ENCODE results near the gene PLXNA4.

PLXNA4 gene

DNA sequence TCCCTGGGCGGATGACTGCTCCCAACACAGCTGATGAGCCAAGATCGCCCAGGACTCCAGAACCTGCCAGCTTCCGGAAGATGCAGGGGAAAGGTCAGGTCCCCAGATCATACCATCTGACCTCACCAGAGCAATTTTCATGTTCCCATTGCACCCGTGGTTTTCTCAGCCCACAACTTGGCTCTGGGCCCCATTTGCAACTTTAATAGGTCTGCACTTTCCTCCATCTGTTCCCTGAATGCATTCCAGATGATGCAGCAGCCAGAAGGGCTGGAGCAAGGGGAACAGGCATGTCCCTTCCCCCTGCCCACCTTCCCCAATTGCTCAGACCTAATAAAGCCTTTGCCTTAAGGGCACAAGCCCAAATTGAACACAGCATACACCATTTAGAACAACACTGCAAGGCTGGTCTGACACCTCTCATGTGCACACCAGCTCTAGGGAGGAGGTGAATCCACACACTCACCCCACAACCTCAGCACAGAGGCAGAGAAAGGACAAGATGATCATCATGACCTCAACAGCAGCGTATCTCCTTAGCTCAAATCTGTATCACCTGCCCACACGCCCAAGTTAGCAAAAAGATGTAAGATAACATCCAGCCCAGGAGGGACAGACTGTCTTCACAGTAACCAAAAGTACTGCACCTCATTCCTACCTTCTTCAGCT lies 87.5 kb downstream of the PLXNA4 start:
- no peak for DNase-seq (ENCODE audit: low read depth)
- no peak overlapping the region for H3K4me3 ChIP-seq (ENCODE audit: low read depth, low read length)
- TF ChIP-seq, protein P1, sequence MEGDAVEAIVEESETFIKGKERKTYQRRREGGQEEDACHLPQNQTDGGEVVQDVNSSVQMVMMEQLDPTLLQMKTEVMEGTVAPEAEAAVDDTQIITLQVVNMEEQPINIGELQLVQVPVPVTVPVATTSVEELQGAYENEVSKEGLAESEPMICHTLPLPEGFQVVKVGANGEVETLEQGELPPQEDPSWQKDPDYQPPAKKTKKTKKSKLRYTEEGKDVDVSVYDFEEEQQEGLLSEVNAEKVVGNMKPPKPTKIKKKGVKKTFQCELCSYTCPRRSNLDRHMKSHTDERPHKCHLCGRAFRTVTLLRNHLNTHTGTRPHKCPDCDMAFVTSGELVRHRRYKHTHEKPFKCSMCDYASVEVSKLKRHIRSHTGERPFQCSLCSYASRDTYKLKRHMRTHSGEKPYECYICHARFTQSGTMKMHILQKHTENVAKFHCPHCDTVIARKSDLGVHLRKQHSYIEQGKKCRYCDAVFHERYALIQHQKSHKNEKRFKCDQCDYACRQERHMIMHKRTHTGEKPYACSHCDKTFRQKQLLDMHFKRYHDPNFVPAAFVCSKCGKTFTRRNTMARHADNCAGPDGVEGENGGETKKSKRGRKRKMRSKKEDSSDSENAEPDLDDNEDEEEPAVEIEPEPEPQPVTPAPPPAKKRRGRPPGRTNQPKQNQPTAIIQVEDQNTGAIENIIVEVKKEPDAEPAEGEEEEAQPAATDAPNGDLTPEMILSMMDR (IDR thresholded peaks at IDR 0.05; ENCODE audit: insufficient read depth, low read depth, low read length, missing control alignments): no peak

DNA sequence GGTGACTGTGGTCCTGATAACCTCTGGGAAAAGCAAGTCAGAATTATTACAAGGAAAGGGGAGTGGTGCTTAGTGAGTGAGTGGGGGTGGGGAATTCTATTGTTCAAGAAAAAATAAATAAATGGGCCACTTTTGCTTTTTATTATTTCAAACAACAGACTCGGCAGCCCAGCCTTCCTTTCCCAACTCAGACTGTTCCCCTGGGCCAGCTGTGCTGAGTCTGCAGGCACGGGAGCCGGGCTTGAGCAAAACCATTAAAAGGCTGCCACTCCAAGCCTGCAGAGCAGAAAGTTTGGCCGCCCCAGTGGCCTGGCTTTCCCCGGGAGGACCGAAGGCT lies 90.0 kb downstream of the PLXNA4 start:
- no peak for DNase-seq (ENCODE audit: low read depth)

DNA sequence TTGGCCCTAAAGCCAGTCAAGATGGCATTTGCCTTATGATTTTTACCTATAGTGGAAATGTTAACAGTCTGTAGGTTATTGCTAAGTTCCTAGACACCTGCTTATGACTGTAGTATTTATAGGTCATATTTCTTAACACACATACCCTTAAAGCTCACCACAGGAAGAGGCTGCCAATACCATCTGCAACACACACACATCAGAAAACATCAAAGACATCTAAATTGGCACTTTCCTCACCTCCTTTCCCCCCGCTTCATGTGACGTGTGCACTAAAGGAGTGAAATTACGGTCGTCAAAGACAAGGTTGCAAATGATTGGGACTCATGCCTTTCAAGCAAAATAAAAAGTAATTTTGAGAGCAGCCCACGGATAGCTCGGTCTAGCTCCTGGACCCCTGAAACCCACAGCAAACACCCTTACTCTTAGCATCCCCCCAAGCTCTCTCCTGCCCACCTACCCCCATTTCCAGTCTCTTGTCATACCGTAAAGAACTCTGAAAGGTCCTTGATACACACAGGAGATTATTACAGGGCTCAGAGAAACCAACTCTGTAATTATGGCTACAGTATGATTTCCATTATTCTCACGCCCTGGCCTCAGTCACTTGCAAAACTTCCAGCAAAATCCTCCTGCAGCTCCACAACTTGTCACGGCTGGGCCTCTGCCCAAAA lies 90.5 kb downstream of the PLXNA4 start:
- no peak for DNase-seq (ENCODE audit: low read depth)
- TF ChIP-seq, protein P1 (IDR thresholded peaks at IDR 0.05; ENCODE audit: insufficient read depth, low read depth, low read length, missing control alignments): no peak

More for the DNA sequence above, 90.0 kb downstream of the PLXNA4 start:
- no peak overlapping the region for H3K4me3 ChIP-seq (ENCODE audit: low read depth, low read length)
- TF ChIP-seq, protein P1 (IDR thresholded peaks at IDR 0.05; ENCODE audit: insufficient read depth, low read depth, low read length, missing control alignments): no peak

DNA sequence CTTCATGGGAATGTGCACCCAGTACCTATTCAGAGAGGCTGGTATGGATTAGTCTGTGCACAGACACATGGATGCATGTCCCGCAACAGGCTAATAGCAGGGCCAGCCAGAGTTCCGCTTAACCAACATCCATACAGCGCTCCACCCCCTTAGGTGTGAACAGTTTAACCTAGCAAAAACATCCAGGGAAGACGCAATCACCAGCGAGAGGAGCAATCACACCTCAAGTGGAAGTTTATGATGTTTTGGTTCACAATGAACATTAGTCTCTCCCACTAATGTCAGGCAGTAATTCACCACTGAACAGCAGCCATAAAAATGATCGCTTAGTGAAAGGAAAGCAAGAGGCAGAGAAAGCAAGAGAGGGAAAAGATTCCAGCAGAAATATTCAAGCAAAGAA lies 91.1 kb downstream of the PLXNA4 start:
- DNase-seq (ENCODE audit: low read depth): no peak
- TF ChIP-seq, protein P1 (IDR thresholded peaks at IDR 0.05; ENCODE audit: insufficient read depth, low read depth, low read length, missing control alignments): no peak
- H3K4me3 ChIP-seq (ENCODE audit: low read depth, low read length): no peak overlapping the region

More for the DNA sequence above, 90.5 kb downstream of the PLXNA4 start:
- no peak overlapping the region for H3K4me3 ChIP-seq (ENCODE audit: low read depth, low read length)

DNA sequence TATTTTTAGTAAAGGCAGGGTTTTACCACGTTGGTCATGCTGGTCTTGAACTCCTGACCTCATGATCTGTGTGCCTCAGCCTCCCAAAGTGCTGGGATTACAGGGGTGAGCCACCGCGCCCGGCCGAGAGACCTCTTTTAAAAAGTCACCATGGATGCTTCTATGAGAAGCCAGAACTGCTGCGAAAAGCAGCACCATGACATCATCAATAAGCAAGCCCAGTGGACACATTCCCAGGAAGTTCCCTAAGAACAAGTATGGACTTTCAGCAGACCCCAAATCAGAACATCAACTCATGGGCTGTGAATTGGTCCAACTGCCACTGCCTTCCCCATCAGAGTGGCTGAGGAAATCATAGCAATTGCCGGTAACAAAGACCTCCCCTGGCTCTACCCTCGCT lies 93.4 kb downstream of the PLXNA4 start:
- TF ChIP-seq, protein P1 (IDR thresholded peaks at IDR 0.05; ENCODE audit: insufficient read depth, low read depth, low read length, missing control alignments): no peak
- DNase-seq (ENCODE audit: low read depth): no peak
- H3K4me3 ChIP-seq (ENCODE audit: low read depth, low read length): no peak overlapping the region

DNA sequence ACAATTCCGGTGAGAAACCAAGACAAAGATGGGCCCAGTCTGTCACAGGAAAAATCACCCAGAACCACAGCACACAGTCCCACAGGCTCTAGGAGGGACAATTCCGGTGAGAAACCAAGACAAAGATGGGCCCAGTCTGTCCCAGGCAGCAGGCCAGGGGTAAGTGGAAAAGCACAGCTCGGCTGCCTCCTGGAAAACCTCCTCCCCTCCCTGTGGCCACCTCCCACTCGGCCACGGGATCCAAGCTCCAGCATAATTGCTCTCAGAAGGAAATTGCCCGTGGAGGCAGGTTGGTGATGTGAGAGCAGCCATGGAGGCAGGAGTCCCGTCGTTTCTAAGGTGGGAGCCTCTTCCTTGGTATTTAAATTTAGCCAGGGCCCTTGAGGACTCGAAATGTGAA lies 95.7 kb downstream of the PLXNA4 start:
- TF ChIP-seq, protein P1 (IDR thresholded peaks at IDR 0.05; ENCODE audit: insufficient read depth, low read depth, low read length, missing control alignments): no peak
- DNase-seq (ENCODE audit: low read depth): no peak
- no peak overlapping the region for H3K4me3 ChIP-seq (ENCODE audit: low read depth, low read length)

All from GM12865 (cell line).